GM21619 (cell line): Measurements from ENCODE around the gene TRIM7.

ENCODE experiments used
- ATAC-seq: cut with Tn5 transposase; IDR thresholded peaks from one replicate; pipeline ENCODE4 v1.9.1; 2021; ENCODE audit not compliant: unreplicated experiment

TRIM7 gene

GRCh38 chr5:181204826-181205760 is at the start of gene TRIM7:
TRIM7 (minus strand) TSS chr5:181205196; CDS start chr5:181205110, 86 bp downstream.
- no peak for ATAC-seq

DNA sequence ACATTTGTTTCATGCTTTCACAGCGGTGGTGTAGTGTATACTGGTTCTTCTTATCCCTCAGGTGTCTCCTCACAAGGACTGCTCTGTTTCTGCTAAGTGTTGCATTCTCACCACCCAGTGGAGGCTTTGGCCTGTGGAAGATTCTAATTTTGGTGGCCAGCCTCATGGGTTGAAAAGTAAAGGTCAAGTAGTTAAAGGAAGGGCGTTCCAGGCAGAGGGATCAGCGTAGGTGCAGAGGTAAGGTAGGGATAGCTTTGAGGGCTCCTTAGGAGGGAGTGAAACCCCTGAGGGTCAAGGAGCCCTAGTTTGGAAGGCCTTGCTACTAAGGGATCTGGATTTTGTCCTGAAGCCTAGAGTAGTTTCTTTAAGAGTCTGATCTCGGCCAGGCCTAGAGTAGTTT is 43.3 kb upstream of the TRIM7 start:
- no peak for ATAC-seq

DNA sequence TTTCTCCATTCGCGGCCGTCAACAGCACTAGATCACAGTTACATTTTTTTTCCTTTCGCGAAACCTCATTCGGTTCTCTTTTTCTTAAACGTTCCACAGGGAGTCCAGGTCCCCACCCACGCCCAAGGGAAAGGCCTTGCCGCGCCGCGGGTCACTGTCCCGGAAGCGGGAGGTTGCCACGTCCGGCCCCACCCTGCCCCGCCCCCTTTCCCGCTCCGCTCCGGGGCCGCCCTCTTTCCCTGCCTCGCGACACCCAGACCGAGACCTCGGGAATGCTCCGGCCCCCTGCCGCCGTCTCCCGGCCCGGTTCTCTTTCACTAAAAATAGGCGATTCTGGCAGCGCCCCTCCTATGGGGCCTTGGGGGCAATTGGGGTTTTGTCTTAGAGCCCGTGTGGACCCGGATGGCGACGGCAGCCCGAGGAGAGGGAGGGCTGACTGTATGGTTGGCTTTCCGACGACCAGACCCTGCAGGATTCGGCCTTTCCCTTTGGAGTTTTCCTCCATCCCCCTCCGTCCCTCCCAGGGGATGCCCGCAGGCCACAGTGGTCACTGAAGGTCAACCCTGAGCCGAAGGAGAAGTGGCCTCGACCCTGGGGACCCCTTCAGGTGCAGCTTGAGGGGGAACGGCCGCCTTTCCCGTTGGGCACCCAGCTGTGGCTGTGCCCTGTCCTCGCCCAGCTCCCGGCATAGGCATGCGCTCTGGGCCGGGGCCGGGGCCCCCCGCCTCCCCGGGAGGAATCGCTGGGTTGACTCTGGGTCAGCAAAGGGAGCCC is 41.5 kb upstream of the TRIM7 start:
- peak; percentile 38 for ATAC-seq

DNA sequence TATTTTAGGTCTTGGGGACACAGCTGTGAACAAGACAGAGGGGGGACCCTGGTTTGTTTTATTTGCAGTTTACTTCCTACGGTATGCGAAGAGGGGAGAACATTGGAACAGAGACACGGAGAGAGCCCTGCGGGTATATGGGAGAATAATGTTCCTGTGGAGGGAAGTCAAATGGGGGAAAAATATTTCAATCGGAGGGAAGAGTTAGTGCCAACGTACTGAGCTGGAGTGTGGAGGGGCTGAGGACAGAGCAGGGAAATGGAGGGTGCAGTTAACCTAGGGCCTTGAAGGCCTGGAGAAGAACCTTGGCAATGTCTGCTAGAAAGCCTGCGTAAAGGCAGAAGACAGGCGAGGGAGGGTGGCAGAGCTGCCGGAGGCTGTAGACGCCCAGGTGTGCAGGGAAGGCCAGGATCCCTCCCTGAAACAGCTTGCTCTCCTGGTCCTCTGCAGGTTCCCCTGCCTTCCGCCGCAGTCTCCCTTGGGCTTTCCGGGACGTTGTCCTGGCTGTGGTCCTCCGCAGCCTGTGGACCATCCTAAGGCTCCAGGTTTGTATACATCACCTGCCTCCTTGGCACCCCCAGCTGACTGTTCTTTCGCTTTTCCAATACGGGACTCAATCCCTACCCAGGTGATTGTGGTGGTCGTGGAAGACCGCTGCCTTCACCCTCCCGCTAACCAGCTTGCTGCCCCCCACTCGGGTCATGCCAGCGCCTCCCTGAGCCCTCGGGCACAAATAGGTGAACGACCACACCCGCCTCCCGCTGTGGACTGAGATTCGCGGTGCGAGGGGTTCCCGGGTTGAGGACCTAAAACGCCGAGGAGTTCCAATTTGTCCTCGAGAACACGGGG is 40.7 kb upstream of the TRIM7 start:
- peak; percentile 0 for ATAC-seq

- ATAC-seq: peak; percentile 59
Observed at GRCh38 chr5:181243564-181244343, 38.8 kb upstream of the TRIM7 start, which contains the start of gene RACK1. RACK1 (minus strand) TSS chr5:181243906; CDS start chr5:181243800, 106 bp downstream.

DNA sequence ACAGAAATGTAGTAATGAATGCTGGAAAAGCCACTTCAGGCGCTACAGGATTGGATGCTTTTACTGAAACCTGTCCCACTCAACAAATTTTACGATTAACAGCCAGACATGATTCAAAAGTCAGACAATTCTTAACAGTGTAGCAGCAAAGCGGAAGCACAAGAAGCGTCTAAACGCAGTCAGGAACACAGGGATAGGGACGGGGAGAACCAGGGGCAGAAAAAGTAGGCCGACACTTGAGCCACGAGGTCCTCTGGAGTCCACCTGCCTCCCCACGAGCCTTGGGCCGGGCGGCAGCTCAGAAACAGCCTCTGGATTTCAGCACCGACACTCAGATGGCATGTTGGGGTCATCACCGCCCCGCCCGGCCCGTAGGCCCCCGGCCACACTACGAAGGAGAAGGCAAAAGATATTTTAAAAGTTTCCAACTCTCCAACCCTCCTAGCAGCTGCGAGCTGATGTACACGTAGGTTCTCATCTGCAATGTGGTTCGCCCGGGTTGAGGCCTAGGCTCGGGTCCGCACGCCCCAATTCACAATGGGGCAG is 38.1 kb upstream of the TRIM7 start:
- no peak for ATAC-seq

GRCh38 chr5:181242031-181242451 is 37.0 kb upstream of the TRIM7 start:
- ATAC-seq: no peak

DNA sequence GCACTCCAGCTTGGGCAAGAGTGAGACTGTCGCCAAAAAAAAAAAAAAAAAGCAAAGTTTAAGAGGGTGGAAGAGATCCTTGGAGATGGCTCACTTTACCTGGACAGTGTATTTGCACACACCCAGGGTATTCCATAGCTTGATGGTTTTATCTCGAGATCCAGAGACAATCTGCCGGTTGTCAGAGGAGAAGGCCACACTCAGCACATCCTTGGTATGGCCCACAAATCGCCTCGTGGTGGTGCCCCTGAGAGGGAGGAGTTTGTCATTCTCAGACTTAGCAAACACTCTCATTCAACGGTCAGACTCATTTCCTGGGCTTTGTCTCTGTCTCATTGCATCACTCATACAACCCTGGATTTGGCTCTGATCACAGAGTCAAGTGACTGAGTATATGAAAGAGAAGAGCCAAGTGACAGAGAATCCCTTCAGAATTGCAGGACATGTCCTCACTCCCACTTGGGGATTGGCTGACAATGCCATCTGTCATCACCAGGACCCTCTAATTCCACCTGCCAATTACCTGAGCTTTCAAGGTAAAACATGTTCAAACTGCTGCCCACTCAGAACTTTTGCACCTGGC is 36.5 kb upstream of the TRIM7 start:
- ATAC-seq: no peak

DNA sequence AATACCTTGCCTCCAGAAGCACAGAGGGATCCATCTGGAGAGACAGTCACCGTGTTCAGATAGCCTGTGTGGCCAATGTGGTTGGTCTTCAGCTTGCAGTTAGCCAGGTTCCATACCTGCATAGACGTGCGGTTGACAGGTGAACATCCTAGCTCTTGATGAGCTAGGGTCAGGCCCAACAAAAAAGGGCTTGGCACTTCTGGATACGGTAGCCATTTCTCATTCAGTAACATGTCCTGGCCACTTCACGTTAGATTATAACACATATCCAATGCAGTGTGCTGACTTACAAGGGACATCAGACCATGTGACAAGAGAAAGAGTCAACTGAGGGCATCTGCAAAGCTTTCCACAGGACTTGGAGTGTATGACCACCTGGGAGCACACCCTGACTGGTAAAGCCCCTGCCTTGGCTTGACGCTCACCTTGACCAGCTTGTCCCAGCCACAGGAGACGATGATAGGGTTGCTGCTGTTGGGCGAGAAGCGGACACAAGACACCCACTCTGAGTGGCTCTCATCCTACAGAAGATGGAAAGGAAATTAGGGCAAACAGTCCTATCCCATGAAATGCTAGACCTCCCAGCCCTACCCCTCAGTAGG is 34.2 kb upstream of the TRIM7 start:
- no peak for ATAC-seq

GRCh38 chr5:181237729-181238385 is 32.9 kb upstream of the TRIM7 start:
- no peak for ATAC-seq

DNA sequence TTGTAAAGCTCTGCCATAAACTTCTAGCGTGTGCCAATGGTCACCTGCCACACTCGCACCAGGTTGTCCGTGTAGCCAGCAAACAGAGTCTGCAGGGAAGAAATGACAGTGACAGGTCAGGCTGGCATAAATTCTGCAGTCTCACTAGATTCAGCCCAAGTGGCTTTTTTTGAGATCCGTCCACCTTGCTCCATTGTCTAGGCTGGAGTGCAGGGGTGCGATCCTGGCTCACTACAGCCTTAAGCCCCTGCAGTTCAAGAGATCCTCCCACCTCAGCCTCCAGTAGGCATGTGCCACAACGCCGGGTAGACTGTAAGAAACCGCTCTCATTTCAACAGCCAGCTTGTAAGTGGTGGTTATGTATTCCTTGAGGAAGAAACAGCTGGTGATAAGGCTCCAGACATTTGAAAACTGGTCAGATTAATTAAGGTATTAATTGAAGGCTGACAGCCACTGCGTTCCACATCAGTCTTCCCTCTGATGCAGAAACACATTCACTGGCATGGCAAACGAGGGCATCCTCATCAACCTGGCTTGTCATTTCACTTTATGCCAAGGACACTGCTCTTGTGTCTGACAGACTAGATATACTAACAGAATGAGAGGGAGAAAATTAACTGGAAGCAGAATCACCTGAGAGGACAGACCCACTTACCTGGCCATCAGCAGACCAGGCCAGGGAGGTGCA is 32.1 kb upstream of the TRIM7 start:
- ATAC-seq: no peak

GRCh38 chr5:181236471-181236870 is 31.5 kb upstream of the TRIM7 start:
- ATAC-seq: no peak

- no peak for ATAC-seq
Observed at GRCh38 chr5:181235689-181236366, 30.8 kb upstream of the TRIM7 start.

DNA sequence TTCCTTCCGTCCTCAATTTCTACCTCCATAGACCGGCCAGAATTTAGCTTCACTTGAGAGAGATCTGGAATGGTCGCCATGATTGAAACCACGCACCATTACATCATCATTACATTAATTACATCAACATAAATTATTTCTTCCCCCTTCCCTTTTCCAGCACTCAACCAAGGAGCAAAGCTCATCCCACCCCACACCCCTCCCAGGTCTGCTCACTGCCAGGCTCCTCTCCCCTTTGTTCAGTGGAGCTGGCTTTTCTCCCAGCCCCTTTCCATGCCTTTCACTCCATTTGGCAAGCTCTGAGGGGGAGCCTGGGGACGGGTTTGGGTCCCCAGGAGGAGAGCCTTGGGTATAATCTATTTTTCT is 30.3 kb upstream of the TRIM7 start:
- ATAC-seq: no peak

GRCh38 chr5:181234455-181235306 is 29.7 kb upstream of the TRIM7 start:
- ATAC-seq: no peak

GRCh38 chr5:181233801-181234454 is 28.9 kb upstream of the TRIM7 start:
- no peak for ATAC-seq
